Smooth muscle cell (in vitro differentiated cells): ENCODE results near the gene NR2F1. TPM values are rescaled to one million over a fixed set of nuclear protein-coding genes. Genes with fewer than 3 reads are reported as not detected.

Experiments
- DNase-seq: peaks from one replicate; lab custom pipeline; 2025; ENCODE audit not compliant: unreplicated experiment; lab: John Stamatoyannopoulos, UW
- H2AFZ ChIP-seq: fragments of 200-600 bp; sonication (generic); 2 replicates; pipeline ENCODE4 v1.6.0; 2016; ENCODE audit warnings: antibody characterized with exemption, low read depth, mild to moderate bottlenecking
- H3F3A ChIP-seq: fragments of 200-600 bp; sonication (generic); 2 replicates; pipeline ENCODE4 v1.6.0; 2017; ENCODE audit warnings: antibody characterized with exemption, low read depth
- H3K27ac ChIP-seq: fragments of 200-600 bp; sonication (generic); 2 replicates; pipeline ENCODE4 v1.5.1; 2016; ENCODE audit warnings: low read depth, mild to moderate bottlenecking
- H3K27me3 ChIP-seq: fragments of 200-600 bp; sonication (generic); 2 replicates; pipeline ENCODE4 v1.6.1; 2016; ENCODE audit warnings: low read depth, mild to moderate bottlenecking
- H3K36me3 ChIP-seq: fragments of 200-600 bp; sonication (generic); 2 replicates; pipeline ENCODE4 v1.5.1; 2016; ENCODE audit warnings: low read depth
- H3K4me1 ChIP-seq: fragments of 200-600 bp; sonication (generic); 2 replicates; pipeline ENCODE4 v1.5.1; 2016; ENCODE audit warnings: low read depth
- H3K4me2 ChIP-seq: fragments of 200-600 bp; sonication (generic); 2 replicates; pipeline ENCODE4 v1.6.0; 2016; ENCODE audit warnings: mild to moderate bottlenecking
- H3K4me3 ChIP-seq: fragments of 200-600 bp; sonication (generic); 2 replicates; pipeline ENCODE4 v1.5.1; 2016; ENCODE audit warnings: mild to moderate bottlenecking
- H3K79me2 ChIP-seq: fragments of 200-600 bp; sonication (generic); 2 replicates; pipeline ENCODE4 v1.6.0; 2016; ENCODE audit warnings: low read depth, mild to moderate bottlenecking
- H3K9ac ChIP-seq: fragments of 200-600 bp; sonication (generic); 2 replicates; pipeline ENCODE4 v1.6.0; 2016; ENCODE audit warnings: low read depth
- H3K9me3 ChIP-seq: fragments of 200-600 bp; sonication (generic); replicated peaks from 2 replicates; pipeline ENCODE4 v1.5.1; 2016; ENCODE audit warnings: low read depth
- H4K20me1 ChIP-seq: fragments of 200-600 bp; sonication (generic); 2 replicates; pipeline ENCODE4 v1.6.0; 2016; ENCODE audit warnings: low read depth
- WGBS: methylation state at CpG from one replicate; pipeline ENCODE4 v1.1.7; 2016; ENCODE audit warnings: low lambda C conversion rate; 5-methylcytosine and 5-hydroxymethylcytosine counted together
- polyA plus RNA-seq: library from polyadenylated mRNA; unstranded; fragments of >200 nt; fragmentation: Nextera tagmentation; extraction: Ambion mirVana; gene quantifications from 2 replicates; pipeline ENCODE4 v1.2.1, GENCODE V29; 2016
- total RNA-seq: library from RNA; depleted of rRNA; stranded (reverse); fragments of >200 nt; gene quantifications from 2 replicates; pipeline ENCODE4 v1.2.3, GENCODE V29; 2014
- TF ChIP-seq, protein P1 (sequence below): fragments of 200-600 bp; sonication (generic); IDR thresholded peaks from 2 replicates; pipeline ENCODE4 v1.5.1; 2017; ENCODE audit warnings: borderline replicate concordance, mild to moderate bottlenecking, antibody characterized with exemption; ENCODE audit not compliant: insufficient read depth, poor library complexity, severe bottlenecking

NR2F1 gene
- total and polyA plus RNA-seq, 2 experiments from 2014 or later, result 6.0 to 8.2 TPM

- WGBS, result 12% methylated on average over 37 of the region's 37 CpGs
- Histone ChIP-seq H3F3A (no peaks in the 10 kb centered on the region), H3K79me2 (peaks cover 3% of the 10 kb centered on the region), H3K9me3 (no peaks in the 10 kb centered on the region), H3K9ac (no peak overlapping the region), H3K4me3 (no peak overlapping the region), H3K27ac (no peak overlapping the region), H3K4me2 (no peak overlapping the region), H3K4me1 (peaks cover 32% of the 10 kb centered on the region), H3K27me3 (peaks cover 100% of the 10 kb centered on the region), H3K36me3 (peaks cover 5% of the 10 kb centered on the region), H2AFZ (no peak overlapping the region), H4K20me1 (peaks cover 51% of the 10 kb centered on the region)
- TF ChIP-seq, protein P1, sequence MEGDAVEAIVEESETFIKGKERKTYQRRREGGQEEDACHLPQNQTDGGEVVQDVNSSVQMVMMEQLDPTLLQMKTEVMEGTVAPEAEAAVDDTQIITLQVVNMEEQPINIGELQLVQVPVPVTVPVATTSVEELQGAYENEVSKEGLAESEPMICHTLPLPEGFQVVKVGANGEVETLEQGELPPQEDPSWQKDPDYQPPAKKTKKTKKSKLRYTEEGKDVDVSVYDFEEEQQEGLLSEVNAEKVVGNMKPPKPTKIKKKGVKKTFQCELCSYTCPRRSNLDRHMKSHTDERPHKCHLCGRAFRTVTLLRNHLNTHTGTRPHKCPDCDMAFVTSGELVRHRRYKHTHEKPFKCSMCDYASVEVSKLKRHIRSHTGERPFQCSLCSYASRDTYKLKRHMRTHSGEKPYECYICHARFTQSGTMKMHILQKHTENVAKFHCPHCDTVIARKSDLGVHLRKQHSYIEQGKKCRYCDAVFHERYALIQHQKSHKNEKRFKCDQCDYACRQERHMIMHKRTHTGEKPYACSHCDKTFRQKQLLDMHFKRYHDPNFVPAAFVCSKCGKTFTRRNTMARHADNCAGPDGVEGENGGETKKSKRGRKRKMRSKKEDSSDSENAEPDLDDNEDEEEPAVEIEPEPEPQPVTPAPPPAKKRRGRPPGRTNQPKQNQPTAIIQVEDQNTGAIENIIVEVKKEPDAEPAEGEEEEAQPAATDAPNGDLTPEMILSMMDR, result no peak
- DNase-seq, result no peak
These were observed 11.8 kb downstream of the NR2F1 start for GRCh38 chr5:93594591-93595419.

DNA sequence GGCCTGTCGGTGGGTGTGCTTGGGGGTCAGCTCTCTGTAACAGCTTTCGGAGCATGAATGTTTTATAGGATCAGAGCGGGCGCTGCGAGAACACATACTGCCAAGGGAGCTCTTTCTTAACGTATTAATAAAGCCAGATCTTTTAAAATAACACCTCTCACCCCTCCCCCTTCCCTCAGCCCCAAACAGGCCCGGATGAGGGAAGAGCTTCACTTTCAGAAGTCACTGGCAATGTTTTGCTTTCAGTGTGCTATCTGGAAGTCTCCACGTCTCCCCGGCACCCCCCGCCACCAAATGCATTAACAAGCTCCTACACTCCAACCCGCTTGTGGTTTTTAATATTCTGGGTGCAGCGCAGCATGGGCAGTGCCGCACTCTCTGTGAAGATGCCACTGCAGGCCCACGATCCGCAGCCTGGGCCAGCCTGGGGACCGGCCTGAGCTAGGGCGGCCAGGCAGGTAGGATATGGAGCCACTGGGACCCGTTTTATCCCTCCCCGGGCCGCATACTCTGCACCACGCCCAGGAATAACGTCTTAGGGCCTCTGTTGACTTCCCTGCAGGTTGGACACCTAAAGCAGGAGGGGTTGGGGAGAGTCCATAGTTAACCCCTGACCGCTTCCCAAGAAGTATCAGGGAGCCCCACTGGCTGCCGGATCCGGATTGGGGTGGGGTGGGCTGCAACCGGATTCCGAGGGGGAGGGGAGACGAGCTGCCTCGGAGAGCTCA, 12.6 kb downstream of the NR2F1 start:
- Histone ChIP-seq H3F3A (no peaks in the 10 kb centered on the region), H3K27ac (no peak overlapping the region), H3K36me3 (peaks cover 5% of the 10 kb centered on the region), H3K9ac (no peak overlapping the region), H3K4me3 (no peak overlapping the region), H3K4me1 (peaks cover 33% of the 10 kb centered on the region), H3K79me2 (no peaks in the 10 kb centered on the region), H4K20me1 (peaks cover 43% of the 10 kb centered on the region), H3K9me3 (no peaks in the 10 kb centered on the region), H3K27me3 (peaks cover 100% of the 10 kb centered on the region), H2AFZ (no peak overlapping the region), H3K4me2 (no peak overlapping the region)
- 9% methylated on average over 29 of the region's 29 CpGs for whole genome bisulfite sequencing
- TF ChIP-seq, protein P1, result no peak
- no peak for DNase-seq

- H3K36me3 ChIP-seq, result peaks cover 5% of the 10 kb centered on the region
- H3K9me3 ChIP-seq, result no peaks in the 10 kb centered on the region
- H3F3A ChIP-seq, result no peaks in the 10 kb centered on the region
- H3K4me3 ChIP-seq, result no peak overlapping the region
- DNase-seq, result no peak
- 6% methylated on average over 14 of the region's 14 CpGs for WGBS
- no peak overlapping the region for H3K4me2 ChIP-seq
- H3K4me1 ChIP-seq, result peaks cover 33% of the 10 kb centered on the region
- H4K20me1 ChIP-seq, result peaks cover 36% of the 10 kb centered on the region
- H2AFZ ChIP-seq, result no peak overlapping the region
- H3K79me2 ChIP-seq, result no peaks in the 10 kb centered on the region
- H3K27ac ChIP-seq, result no peak overlapping the region
- no peak overlapping the region for H3K9ac ChIP-seq
- TF ChIP-seq, protein P1, result no peak
- H3K27me3 ChIP-seq, result peaks cover 100% of the 10 kb centered on the region
These were observed 13.3 kb downstream of the NR2F1 start for GRCh38 chr5:93596310-93596675.
